BE2C (cell line): ENCODE results near the gene SLC7A14.

ENCODE experiments used
- DNase-seq: peaks from one replicate; pipeline ENCODE4 v3.0.0-alpha.2; 2020
- H3K27me3 ChIP-seq: fragments of 250-450 bp; sonication (Bioruptor Pico); 2 replicates; pipeline ENCODE4 v1.5.1; 2020; ENCODE audit warnings: mild to moderate bottlenecking
- H3K36me3 ChIP-seq: fragments of 250-450 bp; sonication (Bioruptor Pico); 2 replicates; pipeline ENCODE4 v1.5.1; 2020; ENCODE audit warnings: mild to moderate bottlenecking
- H3K4me1 ChIP-seq: fragments of 250-450 bp; sonication (Bioruptor Pico); 2 replicates; pipeline ENCODE4 v1.5.1; 2020
- H3K4me3 ChIP-seq: 2 replicates; pipeline ENCODE4 v1.5.1; 2011; ENCODE audit warnings: low read depth, low read length
- H3K9me3 ChIP-seq: fragments of 250-450 bp; sonication (Bioruptor Pico); 2 replicates; pipeline ENCODE4 v1.5.1; 2020
- CTCF ChIP-seq: IDR thresholded peaks from 2 replicates; pipeline ENCODE4 v1.5.1; 2012; ENCODE audit warnings: mild to moderate bottlenecking, low read depth, low read length

SLC7A14 gene

DNA sequence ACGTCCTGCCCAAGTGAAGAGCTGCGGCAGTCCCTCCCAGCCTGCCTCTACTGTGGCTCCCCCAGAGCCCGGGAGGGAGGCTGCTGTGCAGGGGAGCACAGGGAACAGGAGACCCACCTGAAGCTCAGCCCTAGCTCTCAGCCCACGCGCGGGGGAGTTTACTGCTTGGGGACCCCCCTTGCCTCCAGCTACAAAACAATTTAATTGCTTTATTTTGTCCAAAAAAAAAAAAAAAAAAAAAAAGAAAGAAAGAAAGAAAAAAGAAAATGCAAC, 89.1 kb downstream of the SLC7A14 start:
- H3K36me3 ChIP-seq: peaks cover 31% of the 10 kb centered on the region
- no peaks in the 10 kb centered on the region for H3K27me3 ChIP-seq
- no peaks in the 10 kb centered on the region for H3K4me1 ChIP-seq
- no peaks in the 10 kb centered on the region for H3K9me3 ChIP-seq
- TF ChIP-seq CTCF: no peak
- DNase-seq: no peak
- no peak overlapping the region for H3K4me3 ChIP-seq

DNA sequence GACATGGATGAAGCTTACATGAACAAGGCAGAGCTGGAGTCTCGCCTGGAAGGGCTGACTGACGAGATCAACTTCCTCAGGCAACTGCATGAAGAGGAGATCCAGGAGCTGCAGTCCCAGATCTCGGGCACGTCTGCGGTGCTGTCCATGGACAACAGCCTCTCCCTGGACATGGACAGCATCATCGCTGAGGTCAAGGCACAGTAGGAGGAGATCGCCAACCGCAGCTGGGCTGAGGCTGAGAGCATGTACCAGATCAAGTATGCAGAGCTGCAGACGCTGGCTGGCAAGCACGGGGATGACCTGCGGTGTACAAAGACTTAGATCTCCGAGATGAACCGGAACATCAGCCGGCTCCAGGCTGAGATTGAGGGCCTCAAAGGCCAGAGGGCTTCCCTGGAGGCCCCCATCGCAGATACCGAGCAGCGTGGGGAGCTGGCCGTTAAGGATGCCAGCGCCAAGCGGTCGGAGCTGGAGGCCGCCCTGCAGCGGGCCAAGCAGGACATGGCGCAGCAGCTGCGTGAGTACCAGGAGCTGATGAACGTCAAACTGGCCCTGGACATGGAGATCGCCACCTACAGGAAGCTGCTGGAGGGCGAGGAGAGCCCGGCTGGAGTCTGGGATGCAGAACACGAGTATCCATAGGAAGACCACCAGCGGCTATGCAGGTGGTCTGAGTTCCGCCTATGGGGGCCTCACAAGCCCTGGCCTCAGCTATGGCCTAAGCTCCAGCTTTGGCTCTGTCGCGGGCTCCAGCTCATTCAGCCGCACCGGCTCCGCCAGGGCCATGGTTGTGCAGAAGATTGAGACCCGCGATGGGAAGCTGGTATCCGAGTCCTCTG, 89.6 kb downstream of the SLC7A14 start:
- no peak for DNase-seq
- H3K36me3 ChIP-seq: peaks cover 35% of the 10 kb centered on the region
- H3K27me3 ChIP-seq: no peaks in the 10 kb centered on the region
- no peak overlapping the region for H3K4me3 ChIP-seq
- H3K9me3 ChIP-seq: no peaks in the 10 kb centered on the region
- no peaks in the 10 kb centered on the region for H3K4me1 ChIP-seq
- TF ChIP-seq CTCF: no peak

- TF ChIP-seq CTCF: no peak
- H3K4me3 ChIP-seq: no peak overlapping the region
- H3K36me3 ChIP-seq: peaks cover 44% of the 10 kb centered on the region
- no peaks in the 10 kb centered on the region for H3K9me3 ChIP-seq
- no peaks in the 10 kb centered on the region for H3K4me1 ChIP-seq
- H3K27me3 ChIP-seq: no peaks in the 10 kb centered on the region
- no peak for DNase-seq
Observed at GRCh38 chr3:170494766-170495165, 91.1 kb downstream of the SLC7A14 start.

- TF ChIP-seq CTCF: no peak
- Histone ChIP-seq H3K4me1 (no peaks in the 10 kb centered on the region), H3K36me3 (peaks cover 48% of the 10 kb centered on the region), H3K4me3 (no peak overlapping the region), H3K9me3 (no peaks in the 10 kb centered on the region), H3K27me3 (no peaks in the 10 kb centered on the region)
- DNase-seq: no peak
Observed at GRCh38 chr3:170493712-170494182, 92.1 kb downstream of the SLC7A14 start.

- no peak for TF ChIP-seq CTCF
- peaks cover 40% of the 10 kb centered on the region for H3K36me3 ChIP-seq
Observed at GRCh38 chr3:170491901-170492300, 94.0 kb downstream of the SLC7A14 start.

DNA sequence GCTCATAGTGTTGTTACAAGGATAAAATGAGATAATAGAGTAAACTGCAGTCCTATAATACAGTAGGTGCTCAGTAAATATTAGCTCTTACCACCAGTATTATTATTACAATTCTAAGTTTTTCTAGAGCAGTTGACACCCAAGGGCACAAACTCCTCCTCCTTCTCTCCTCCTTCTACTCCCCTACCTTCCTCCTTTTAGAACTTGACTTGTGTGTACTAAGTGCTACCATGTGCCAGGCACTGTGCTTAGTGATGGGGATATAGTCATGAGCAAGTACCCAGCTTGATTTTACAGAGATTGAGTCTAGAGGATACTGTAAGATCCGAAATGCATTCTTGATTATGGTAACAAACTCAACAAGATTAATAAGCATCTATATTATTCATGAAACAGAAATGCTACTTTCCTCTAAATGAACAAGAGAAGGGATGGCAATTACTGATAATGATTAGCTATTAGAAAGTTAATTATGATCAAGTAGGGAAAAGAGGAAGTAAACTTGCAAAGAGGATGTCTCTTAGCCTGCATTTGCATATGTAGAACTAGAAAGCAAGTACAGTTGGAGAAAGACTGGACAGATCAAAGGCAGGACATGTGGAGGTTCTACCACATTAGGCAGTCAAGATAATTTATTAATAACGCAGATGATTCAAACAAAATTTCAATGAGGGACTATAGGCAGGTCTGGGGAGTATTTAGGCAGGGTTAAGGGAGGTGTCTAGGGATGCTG, 94.9 kb downstream of the SLC7A14 start:
- Histone ChIP-seq H3K36me3 (peaks cover 40% of the 10 kb centered on the region), H3K27me3 (no peaks in the 10 kb centered on the region), H3K4me1 (no peaks in the 10 kb centered on the region), H3K4me3 (no peak overlapping the region), H3K9me3 (no peaks in the 10 kb centered on the region)
- DNase-seq: no peak
- no peak for TF ChIP-seq CTCF

More at GRCh38 chr3:170491901-170492300, 94.0 kb downstream of the SLC7A14 start:
- H3K4me1 ChIP-seq: no peaks in the 10 kb centered on the region
- no peaks in the 10 kb centered on the region for H3K9me3 ChIP-seq
- no peak for DNase-seq
- H3K27me3 ChIP-seq: no peaks in the 10 kb centered on the region
- no peak overlapping the region for H3K4me3 ChIP-seq
